Mucosa of gallbladder (tissue), 1 donor: ENCODE measurements around the gene OR3A1. TPM values are rescaled to one million over a fixed set of nuclear protein-coding genes. Genes with fewer than 3 reads are reported as not detected.
"Not testable (repeated sequence)": the region's sequence is repeated elsewhere in the genome, so short reads cannot be mapped to it uniquely, and the experiment has no call there.

Experiments used
- DNase-seq: peaks from one replicate; pipeline ENCODE4 v3.0.0-alpha.2; 2020; ENCODE audit warnings: low spot score
- total RNA-seq: library from RNA; stranded (reverse); gene quantifications from one replicate; pipeline ENCODE4 v1.2.1, GENCODE V29; 2021
- donor health status: DM: no; HTN: no; CAD: no.

Gene OR3A1
- total RNA-seq, result 0.81 TPM

GRCh38 chr17:3298260-3298659 is at the start of gene OR3A1:
TSS of gene OR3A1 (minus strand) at chr17:3298360. CDS start at chr17:3292582, 5,778 bp downstream.
- DNase-seq, result no peak

GRCh38 chr17:3342782-3343181 is 44.6 kb upstream of the OR3A1 start:
- DNase-seq, result not testable (repeated sequence)

GRCh38 chr17:3335876-3336275 is 37.7 kb upstream of the OR3A1 start:
- no peak for DNase-seq

GRCh38 chr17:3318336-3318735 is 20.2 kb upstream of the OR3A1 start:
- DNase-seq, result no peak

GRCh38 chr17:3316836-3317235 is 18.7 kb upstream of the OR3A1 start:
- DNase-seq, result no peak

- DNase-seq, result no peak
These were observed 10.4 kb upstream of the OR3A1 start for GRCh38 chr17:3308603-3309002.

GRCh38 chr17:3295632-3296031 is 2.5 kb downstream of the OR3A1 start:
- no peak for DNase-seq

- not testable (repeated sequence) for DNase-seq
These were observed 4.6 kb downstream of the OR3A1 start for GRCh38 chr17:3293548-3293947.

GRCh38 chr17:3282901-3283300 is 15.3 kb downstream of the OR3A1 start:
- no peak for DNase-seq

GRCh38 chr17:3276126-3276525 is 22.0 kb downstream of the OR3A1 start:
- no peak for DNase-seq

- DNase-seq, result no peak
These were observed 26.9 kb downstream of the OR3A1 start for GRCh38 chr17:3271072-3271848.

- DNase-seq, result no peak
These were observed 37.6 kb downstream of the OR3A1 start for GRCh38 chr17:3260600-3260999.

- no peak for DNase-seq
These were observed 38.0 kb downstream of the OR3A1 start for GRCh38 chr17:3260163-3260562.

GRCh38 chr17:3256575-3256974 is 41.6 kb downstream of the OR3A1 start:
- DNase-seq, result no peak

GRCh38 chr17:3249013-3249412 is 49.1 kb downstream of the OR3A1 start:
- not testable (repeated sequence) for DNase-seq

- DNase-seq, result not testable (repeated sequence)
These were observed 53.3 kb downstream of the OR3A1 start for GRCh38 chr17:3244841-3245240.

- DNase-seq, result not testable (repeated sequence)
These were observed 57.1 kb downstream of the OR3A1 start for GRCh38 chr17:3241044-3241443.

Other genes starting within 250 kb of the OR3A1 start
- gene OR1D5, start 234.8 kb downstream of the OR3A1 start, total RNA-seq, result not detected
- not detected for gene OR1D2, start 193.9 kb downstream of the OR3A1 start, total RNA-seq
- not detected for gene OR1G1, start 170.8 kb downstream of the OR3A1 start, total RNA-seq
- not detected for gene OR1A2, start 100.8 kb downstream of the OR3A1 start, total RNA-seq
- gene OR1A1, start 90.7 kb downstream of the OR3A1 start, total RNA-seq, result not detected
- 3.0 TPM for gene OR3A2, start 87.9 kb upstream of the OR3A1 start, total RNA-seq
- not detected for gene OR1E1, start 100.0 kb upstream of the OR3A1 start, total RNA-seq
- gene OR3A3, start 113.0 kb upstream of the OR3A1 start, total RNA-seq, result not detected
- gene OR1E2, start 135.5 kb upstream of the OR3A1 start, total RNA-seq, result not detected
- gene SPATA22, start 173.5 kb upstream of the OR3A1 start, total RNA-seq, result 0.32 TPM
- 2.4 TPM for gene ASPA, start 177.6 kb upstream of the OR3A1 start, total RNA-seq